Activated CD4-positive, alpha-beta T cell treated with anti-CD3 and anti-CD28 coated beads, Interleukin-2, amount 50 U/mL, for 16 hours (primary cell): ENCODE results near the gene NCKAP5.

Experiments used
- DNase-seq: peaks from one replicate; pipeline ENCODE4 v3.0.0-alpha.2; 2020

NCKAP5 gene

DNA sequence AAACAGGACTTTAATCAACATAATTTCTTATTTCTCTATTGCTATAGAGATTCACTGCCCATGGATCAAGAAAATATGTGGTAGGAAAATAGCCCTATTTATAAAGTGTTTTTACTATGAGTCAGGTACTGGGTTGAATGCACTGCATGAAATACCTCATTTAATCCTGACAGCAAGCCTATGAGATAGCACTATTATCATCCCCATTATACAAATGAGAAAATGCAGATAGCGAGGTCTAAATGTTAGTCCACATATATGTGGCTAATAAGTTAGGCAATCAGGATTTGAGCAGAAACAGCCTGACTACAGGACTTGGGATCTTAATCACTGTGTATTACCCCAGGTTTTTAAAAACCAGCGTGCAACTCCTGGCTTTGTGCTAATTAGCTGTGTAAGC lies 889.8 kb downstream of the NCKAP5 start:
- no peak for DNase-seq

- no peak for DNase-seq
These were observed 890.6 kb downstream of the NCKAP5 start for GRCh38 chr2:132677661-132678060.

GRCh38 chr2:132676999-132677398 lies 891.3 kb downstream of the NCKAP5 start:
- DNase-seq, result no peak

- no peak for DNase-seq
These were observed 897.0 kb downstream of the NCKAP5 start for GRCh38 chr2:132671151-132671835.

DNA sequence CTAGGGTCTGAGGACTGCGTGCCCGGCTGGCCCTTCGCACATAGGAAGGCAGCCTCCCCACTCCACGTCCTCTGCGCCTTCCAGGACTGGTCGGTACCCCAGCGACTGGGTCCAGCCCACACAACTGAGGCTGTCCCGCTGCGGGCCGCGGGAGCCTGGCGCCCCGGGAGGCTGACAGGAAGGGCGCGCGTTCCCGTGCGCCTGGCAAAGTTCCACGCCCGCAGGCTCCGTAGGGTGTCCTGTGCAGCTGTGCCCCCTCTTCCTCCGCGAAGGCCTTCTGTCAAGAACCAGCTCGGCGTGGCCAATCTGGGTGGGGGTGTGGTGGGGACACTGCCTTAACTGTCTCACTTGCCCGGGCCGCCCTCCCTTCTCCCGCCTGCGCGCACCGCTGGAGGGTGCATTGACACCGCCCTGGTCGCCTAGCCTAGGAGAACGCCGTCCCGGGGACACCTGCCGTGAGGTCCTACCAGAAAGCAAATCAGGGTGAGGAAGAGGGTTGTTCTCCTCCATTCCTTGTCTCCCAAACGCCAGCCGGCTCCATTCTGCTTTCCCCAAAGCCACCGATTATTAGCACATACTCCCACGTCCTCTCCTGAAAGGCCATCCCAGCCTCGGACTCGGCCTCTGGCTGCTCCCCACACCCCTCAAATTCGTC lies 897.6 kb downstream of the NCKAP5 start:
- DNase-seq, result no peak

DNA sequence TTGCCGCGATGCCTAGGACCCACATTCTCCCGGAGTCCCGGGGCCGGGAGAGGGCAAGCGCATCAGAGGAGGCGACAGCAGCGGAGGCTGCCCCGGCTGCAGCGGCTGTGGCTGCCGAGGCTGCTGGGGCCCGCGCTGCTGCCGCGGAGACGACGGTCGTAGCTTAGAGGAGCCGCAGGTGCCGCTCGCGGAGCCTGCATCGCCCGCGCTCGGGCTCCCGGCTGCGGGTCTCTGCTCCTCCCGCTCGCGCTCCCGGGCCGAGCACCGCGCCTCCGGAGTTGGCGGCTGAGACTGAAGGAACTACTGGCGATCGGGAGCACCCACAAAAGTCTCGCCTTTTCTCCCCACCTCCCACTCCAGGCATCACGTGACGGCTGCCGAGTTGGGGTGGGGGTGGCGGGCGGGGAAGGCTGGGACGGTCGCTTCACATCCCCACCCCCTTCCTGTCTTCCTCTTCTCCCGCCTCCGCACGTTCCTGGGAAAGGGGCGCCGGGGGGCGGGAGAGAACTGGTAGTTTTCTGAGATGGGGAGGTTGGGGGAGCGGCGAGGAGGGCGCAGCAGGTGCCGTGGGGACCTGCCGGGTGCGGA lies 898.3 kb downstream of the NCKAP5 start, which contains the start of gene LYPD1:
LYPD1 (minus strand) TSS at position 298 of the 588 bp plus-strand sequence; CDS start at position 25, 273 bp downstream.
- no peak for DNase-seq

DNA sequence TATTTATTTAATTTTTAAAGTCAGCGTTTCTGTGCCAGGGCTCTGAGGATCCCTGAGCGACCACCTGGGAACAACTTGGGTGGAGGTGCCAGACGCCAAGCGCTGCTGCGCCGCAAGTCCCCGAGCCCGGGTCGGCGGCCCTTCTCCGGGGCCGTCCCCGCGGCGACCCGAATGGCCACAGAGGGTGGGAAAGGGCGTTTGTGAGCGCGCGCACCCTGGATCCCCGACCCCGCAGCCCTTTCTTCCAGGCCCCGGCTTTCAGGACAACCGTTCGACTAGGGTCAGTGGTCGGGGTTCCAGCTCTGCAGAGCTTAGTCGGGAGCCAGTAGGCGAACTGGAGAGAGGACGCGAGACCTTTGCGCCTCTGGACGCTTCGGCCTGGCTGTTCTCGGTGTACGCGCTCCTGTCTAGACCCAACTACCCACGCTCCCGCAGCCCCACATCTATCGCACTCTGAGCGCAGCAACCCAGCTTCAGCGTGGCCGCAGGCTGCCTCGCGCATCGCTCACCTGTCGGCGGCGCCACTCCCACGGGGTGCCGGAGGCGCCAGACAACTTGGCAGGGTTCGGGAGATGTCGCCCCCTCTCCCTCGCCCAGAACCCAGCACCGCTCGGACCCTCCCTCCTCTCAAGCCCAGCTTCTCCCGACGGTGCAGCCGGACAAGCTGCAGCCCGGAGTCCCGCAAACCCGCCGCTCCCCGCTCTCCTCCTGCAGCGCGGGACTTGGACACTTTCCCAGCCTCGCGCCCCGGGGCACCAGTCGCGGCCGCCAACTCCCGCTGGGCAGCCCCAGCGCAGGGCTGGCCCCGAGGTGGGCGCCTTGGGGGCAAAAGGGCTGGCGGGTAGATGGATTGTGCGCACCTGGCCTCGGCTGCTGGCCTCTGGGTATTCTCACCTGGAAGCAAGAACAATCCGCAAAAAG lies 899.0 kb downstream of the NCKAP5 start:
- DNase-seq, result no peak

- DNase-seq, result no peak
These were observed 900.0 kb downstream of the NCKAP5 start for GRCh38 chr2:132668189-132668823.

DNA sequence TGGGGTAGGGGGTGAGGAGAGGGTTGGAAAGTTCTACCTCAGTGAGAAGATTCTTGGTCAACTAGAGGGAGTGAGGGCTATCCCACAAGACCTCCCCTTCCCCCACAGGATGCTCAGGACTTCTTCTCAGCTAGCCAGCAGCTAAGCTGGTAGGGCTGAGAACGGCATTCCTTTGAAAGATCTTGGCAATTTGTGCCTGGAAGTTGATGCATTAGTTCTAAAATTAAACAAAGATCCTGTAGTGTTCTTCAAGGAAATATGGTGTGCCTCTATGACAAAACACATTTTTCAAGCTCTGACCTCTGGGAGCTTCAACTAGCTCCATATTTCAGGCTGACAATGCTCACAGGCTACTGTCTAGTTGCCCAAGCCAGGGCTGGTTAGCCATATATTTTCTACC lies 900.6 kb downstream of the NCKAP5 start:
- DNase-seq, result no peak

GRCh38 chr2:132665401-132666140 lies 902.7 kb downstream of the NCKAP5 start:
- no peak for DNase-seq

DNA sequence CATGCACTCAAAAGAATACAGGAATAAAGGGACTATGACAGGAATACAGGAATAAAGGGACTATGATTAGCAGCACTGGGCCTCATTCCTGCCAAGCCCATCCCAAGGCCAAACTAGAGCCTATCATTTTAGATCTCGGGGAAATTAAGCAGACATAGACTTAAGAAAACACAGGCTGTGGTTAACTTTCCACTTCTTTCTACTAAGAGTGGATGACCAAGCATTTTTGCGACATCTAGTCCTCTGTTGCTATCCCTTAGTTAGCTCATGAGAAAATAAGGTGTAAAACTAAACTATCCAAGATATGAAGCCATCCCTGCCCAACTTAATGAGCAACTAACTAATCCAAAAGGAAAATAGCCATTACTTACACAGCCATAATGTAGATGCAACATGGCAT lies 904.2 kb downstream of the NCKAP5 start:
- DNase-seq, result no peak

DNA sequence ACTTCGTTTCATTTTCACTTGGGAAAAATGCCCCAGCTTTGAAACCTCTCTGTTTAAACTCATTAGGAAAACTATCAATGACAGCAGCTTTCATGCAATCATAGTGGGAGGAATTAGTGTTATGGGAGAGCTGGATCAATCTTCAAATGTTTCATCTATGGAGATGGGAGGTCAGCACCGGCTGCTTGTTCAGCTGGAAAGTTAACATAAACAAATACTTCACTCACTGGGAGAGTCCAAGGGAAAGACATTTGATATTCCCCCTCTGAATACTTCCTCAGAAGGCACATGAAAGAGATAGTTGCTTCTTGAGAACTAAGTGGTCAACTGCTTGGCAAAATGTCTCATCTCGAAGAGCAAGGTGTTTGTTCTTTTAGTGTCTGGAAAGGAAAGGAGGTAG lies 905.5 kb downstream of the NCKAP5 start:
- DNase-seq, result no peak

- DNase-seq, result no peak
These were observed 908.9 kb downstream of the NCKAP5 start for GRCh38 chr2:132659331-132659730.

DNA sequence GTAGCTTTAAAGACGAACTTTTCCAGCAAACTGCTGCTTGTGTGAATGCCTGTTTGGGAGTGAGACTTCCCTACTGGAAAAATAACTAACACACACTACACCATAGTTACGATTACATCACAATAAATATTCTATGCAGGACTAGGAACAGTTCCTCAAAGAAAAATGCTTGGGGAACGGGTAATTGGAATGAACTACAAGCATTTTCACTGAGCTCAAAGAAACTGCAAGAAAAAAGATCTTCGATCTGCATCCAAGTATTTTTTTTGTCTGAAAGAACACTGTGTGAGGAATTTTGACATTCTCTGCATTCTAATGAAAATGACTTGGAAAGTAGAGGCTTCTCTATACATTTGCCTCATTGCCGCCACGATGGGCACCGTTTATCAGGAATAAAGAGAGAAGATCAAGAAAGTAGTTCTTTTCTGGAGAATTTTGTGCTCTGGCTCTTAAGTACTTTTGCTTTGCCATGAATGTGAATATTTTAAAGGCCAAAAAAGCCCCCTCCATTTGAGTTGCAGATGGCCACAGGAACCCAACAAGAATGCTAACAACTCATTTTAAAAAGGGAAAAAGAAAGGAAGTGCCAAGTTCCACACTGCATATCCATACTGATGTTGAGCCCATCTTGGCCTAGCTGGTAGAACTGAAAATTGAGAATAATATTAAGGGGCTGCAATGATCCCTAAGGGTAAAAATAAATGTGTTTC lies 911.8 kb downstream of the NCKAP5 start:
- DNase-seq, result no peak

DNA sequence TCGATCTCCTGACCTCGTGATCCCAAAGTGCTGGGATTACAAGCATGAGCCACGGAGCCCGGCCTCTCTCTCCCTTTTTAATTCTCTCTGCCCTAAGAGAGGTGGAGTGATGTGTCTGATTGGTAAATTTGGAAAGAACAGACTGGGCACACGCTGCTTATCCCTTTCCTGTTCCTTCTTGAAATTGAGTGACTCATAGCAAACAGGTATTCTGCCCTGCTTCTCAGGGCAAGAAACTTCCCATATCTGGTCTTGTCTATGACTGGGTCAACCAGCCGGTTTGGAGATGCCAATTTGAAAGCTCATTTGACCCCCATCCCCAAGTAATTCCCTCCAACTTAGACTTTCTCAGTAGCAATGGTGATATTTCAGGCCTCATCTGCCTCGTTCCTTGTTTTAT lies 913.3 kb downstream of the NCKAP5 start:
- no peak for DNase-seq

- no peak for DNase-seq
These were observed 913.9 kb downstream of the NCKAP5 start for GRCh38 chr2:132654335-132654734.

GRCh38 chr2:132652474-132652873 lies 915.8 kb downstream of the NCKAP5 start:
- no peak for DNase-seq

DNA sequence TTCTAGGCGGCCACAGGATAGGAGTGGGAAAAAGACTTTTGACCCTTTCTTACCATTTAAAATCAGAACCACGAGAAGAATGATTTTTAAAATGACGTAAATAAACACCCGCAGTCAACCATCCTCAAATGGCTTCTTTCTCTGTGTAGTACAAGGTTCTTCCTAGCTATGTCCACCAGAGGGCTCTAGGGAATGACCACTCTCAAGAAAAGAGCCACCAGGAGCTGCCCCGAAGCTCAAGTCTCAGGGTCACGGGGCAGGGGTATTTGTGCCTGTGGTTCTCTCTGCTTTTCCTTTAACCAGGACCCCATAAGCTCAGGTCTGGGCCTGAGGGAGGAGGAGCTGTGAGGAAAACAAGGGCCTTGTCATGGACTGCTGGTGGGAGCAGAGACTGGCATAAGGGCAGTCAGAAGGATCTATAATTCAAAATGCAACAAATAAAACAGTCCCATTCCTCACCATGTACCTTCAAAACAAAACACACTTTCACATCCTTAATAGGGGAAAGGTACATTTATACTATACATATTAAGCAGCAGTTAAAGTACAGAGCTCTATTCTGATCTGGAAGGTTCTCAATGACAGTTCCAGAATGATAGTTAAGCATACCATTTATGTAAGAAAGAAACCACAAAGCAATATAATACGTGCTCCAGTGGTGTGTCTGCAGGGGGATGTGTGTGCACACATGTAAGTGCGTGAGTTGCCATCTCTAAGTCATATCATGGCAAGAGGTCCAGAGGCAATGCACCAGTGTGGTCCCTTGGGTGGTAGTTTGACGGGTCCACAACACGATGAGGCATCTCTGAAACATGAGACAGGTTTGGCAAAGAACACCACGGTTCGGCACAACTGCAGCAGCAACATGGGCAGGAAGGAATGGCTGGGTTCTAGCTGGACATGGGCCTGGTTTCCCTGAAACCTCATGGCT lies 916.9 kb downstream of the NCKAP5 start:
- DNase-seq, result no peak

DNA sequence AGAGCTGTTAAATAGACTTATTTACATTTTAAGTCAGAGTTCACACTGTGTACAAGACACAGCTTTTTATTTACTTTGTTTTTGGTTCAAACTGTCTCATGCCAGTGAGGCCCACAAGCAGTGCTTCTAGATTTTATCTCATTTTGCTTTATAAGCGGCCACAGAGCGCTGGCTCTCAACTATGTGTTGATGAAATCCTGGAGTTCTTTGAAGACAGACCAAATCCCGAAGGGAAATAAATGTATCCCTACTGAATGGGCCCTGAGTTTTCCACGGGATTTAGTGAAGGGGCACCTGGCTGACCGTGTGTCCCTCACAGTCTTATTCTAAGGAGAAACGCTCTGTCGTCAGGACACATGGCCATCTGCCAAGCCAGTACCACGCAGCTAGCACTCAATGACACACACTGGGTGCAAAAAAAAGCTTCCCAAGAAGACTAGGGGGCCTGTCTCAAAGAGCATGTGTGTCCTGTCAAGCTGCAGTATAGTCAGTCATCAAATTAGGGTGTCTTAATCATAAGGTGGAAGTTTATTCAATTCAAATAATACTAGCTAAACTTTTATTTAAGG lies 921.6 kb downstream of the NCKAP5 start:
- DNase-seq, result no peak
